Testis (tissue), 2 donors: ENCODE measurements around the gene TIGD3.

Experiments used
- CTCF ChIP-seq, 3 experiments: fragments of 450-650 bp in 2 of 3; fragments of 200-600 bp in 1 of 3; sonication (generic) in 1 of 3; IDR thresholded peaks; one replicate each; pipeline ENCODE4 v1.5.1; 2016 to 2019; ENCODE audit warnings: antibody characterized with exemption in 3 of 3, mild to moderate bottlenecking in 2 of 3, moderate library complexity in 1 of 3
- POLR2A ChIP-seq: fragments of 450-650 bp; IDR thresholded peaks from one replicate; pipeline ENCODE4 v1.6.1; 2017; ENCODE audit warnings: antibody characterized with exemption, mild to moderate bottlenecking, moderate library complexity

GRCh38 chr11:65321076-65321475 is 33.5 kb upstream of the TIGD3 start:
- TF ChIP-seq CTCF (IDR thresholded peaks at IDR 0.05) (no peak), POLR2A (no peak)
